AG09319 (cell line): ENCODE data around the gene COL13A1.

Experiments used
- DNase-seq: peaks from one replicate; pipeline ENCODE4 v3.0.0-alpha.2; 2010; ENCODE audit warnings: low read depth; ENCODE audit errors: extremely low read depth
- TF ChIP-seq, protein P1 (sequence below): IDR thresholded peaks from 2 replicates; pipeline ENCODE4 v1.5.1; 2011; ENCODE audit warnings: low read depth, mild to moderate bottlenecking, inconsistent platforms, low read length, moderate library complexity

Gene COL13A1

DNA sequence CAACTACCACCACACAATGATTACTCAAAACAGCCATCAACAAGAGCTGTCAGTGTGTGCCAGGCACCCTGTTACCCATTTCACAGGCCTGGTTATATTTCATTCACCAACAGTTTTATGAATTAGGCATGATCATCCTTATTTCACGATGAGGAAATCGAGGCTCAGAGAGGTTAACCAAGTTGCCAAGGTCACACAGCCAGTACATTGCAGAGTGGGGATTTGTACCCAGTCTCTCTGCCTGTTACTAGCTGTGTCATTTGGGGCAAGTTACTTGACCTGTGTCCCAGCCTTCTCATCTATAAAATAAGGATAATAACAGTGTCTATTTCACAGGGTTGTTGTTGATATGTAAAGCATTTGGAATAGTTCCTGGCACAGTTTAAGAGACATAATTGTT lies 97.2 kb downstream of the COL13A1 start:
- TF ChIP-seq, protein P1, sequence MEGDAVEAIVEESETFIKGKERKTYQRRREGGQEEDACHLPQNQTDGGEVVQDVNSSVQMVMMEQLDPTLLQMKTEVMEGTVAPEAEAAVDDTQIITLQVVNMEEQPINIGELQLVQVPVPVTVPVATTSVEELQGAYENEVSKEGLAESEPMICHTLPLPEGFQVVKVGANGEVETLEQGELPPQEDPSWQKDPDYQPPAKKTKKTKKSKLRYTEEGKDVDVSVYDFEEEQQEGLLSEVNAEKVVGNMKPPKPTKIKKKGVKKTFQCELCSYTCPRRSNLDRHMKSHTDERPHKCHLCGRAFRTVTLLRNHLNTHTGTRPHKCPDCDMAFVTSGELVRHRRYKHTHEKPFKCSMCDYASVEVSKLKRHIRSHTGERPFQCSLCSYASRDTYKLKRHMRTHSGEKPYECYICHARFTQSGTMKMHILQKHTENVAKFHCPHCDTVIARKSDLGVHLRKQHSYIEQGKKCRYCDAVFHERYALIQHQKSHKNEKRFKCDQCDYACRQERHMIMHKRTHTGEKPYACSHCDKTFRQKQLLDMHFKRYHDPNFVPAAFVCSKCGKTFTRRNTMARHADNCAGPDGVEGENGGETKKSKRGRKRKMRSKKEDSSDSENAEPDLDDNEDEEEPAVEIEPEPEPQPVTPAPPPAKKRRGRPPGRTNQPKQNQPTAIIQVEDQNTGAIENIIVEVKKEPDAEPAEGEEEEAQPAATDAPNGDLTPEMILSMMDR = no peak
- DNase-seq = no peak

DNA sequence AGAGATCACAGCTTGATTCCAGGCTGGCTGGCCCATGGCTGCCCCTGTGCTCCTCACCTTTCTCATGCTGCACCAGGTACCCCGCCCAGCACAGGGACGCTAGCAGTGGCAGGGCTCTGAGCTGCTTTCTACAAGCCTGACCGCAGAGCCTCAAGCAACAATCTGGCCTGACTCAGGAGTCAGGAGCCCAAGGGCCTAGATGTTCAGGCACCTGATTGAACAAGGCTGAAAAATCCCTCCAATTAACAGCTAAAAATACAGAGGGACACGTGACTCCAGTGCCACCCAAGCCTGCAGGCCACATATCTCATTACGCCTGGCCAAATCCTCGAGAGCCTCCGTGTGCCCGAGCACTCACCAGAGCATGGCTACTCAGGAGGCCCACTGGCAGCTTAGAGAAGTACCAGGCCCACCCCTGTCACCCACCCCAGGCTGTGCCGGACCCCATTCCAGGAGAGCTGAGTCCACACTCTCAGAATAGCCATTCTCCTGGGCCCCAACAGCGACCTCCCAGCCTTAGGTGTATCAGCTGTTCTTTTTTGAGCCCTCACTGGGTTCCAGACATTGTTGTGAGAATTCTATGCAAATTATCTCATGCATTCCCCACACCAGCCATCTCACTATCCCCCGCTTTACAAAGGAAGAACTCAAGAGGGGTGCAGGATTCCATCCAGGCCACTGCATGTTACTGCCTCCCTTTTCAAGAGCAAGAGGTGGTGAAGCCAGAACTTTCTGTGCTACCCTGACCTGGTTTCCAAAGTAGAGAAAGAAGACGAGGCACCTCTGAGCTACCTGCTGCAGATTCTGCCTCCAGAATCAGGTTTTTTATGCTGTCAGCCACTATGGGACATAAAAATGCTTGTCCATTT lies 98.3 kb downstream of the COL13A1 start:
- TF ChIP-seq, protein P1 = no peak
- DNase-seq = no peak

DNA sequence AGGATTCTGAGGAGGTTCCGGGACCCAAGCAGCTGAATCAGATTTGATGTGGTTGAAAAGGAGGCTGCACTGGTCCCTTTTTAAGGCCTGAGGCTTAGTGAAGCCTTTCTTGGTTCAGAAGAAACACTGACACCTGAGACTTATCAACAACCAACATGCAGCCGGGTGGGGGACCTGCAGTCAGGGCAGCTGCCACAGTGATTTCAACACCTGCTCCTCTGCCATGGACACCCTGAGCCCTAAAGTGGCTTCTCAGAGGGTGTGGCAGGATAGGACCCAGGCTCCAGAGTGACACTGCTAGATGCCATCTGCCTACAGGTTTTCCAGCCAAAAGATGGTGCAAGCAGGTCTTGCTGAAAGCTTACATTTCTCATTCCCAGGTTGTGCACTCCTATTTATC lies 99.3 kb downstream of the COL13A1 start:
- TF ChIP-seq, protein P1 = no peak
- DNase-seq = no peak

DNA sequence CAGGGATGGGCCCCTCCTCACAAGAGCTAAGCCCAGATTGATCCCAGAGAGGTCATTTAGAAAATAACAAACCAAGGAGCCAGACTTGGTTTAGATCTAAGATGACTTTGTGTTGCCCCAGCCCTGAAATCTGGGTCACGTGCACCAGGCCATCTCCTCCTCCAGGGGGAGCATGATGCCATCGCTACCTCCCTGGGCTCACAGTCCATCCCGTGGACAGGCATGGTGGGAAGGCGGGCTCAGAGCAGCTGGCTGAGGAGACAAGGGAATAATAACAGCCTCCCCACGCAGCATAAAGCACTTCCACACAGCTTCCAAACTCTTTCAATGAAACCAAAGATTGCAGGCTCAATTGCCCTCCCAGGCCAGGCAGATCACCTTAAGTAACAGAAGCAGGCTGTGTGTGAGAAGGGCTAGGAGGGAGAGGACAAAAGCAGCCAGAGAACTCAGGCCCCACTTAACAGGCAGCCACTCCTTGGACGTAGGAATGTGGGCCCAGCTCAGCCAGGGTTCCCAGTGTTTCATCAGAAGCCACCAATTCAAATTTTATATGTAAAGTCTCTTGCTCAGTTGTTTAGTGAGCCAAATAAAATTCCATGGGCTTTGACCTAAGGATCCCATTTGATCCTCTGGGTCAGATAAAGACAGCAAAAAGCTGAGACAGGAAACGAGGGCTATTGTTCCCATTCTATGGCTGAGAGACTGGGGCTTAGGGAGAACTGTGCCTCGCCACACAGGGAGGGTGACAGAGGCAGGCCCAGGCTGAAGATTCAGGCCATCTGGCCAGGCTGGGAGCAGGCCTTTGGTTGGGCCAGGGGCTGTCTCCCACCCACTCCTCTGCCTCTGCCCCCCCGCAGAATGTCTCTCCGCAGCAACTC lies 100.2 kb downstream of the COL13A1 start:
- DNase-seq = peak; percentile 20
- TF ChIP-seq, protein P1 = peak; percentile 71

DNA sequence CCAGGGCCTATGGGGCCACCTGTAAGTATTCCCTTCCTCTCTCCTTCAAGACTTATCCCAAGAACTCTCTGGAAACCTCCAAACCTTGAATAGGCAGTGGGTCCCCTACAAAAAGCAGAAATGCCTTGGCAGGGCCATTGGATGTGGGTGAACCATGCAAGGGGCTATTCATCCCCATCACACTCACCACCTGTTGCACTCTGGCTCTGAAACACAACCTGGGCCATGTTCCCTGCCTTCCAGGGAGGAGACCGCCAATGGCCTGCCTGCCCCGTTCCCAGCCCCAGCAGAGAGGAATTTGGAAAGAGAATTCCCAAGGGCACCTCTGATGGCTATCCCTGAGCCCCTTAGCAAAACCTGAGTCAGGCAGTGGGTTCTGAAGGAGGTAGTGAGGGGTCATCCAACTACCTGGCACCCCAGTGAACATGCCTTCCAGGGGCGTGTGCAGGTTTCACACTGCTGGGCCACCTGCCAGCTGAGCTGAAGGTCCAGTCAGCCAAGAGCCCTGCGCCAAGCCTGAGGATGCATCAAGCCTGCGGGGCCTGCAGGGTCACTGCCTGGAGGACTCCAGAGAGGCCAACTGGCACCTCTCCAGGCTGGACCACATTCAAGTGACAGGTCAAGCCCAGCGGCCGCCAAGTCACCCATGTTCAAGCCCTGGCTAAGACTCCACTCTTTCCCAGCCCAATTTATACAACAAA lies 101.3 kb downstream of the COL13A1 start:
- DNase-seq = no peak
- TF ChIP-seq, protein P1 = no peak

DNA sequence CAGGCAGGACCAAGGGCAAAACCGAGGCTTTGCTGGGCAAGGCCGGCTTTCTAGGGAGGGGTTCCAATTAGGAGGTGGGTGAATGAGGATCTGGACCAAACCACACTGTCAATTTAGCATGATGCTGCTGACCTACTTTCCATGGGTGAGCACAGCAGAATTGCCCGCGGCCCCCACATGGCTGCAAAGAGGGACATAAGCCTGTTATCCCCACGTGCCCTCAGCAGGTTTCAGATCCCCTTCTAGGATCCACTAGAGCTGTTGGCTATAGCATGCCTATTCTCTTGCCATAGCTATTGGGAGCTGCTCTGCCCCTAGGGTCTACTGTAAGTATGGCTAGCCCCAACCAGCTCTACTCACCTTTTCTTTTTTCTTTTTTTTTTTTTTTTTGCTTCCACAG lies 102.8 kb downstream of the COL13A1 start:
- TF ChIP-seq, protein P1 = no peak
- no peak for DNase-seq
